Middle frontal gyrus (tissue), 1 donor: ENCODE results near the gene CD200R1L.

Experiments used
- DNase-seq: peaks from one replicate; pipeline ENCODE4 v3.0.0-alpha.2; 2015; ENCODE audit warnings: low spot score; ENCODE audit errors: extremely low spot score

Gene CD200R1L

GRCh38 chr3:112791736-112792135 is 54.9 kb downstream of the CD200R1L start:
- DNase-seq: no peak

GRCh38 chr3:112789787-112790186 is 56.9 kb downstream of the CD200R1L start:
- DNase-seq: no peak

- DNase-seq: no peak
These were observed 59.6 kb downstream of the CD200R1L start for GRCh38 chr3:112786881-112787579.

- DNase-seq: no peak
These were observed 60.6 kb downstream of the CD200R1L start for GRCh38 chr3:112786002-112786590.

- no peak for DNase-seq
These were observed 61.2 kb downstream of the CD200R1L start for GRCh38 chr3:112785321-112786001.

GRCh38 chr3:112782491-112782890 is 64.2 kb downstream of the CD200R1L start:
- DNase-seq: no peak

GRCh38 chr3:112781599-112781998 is 65.1 kb downstream of the CD200R1L start:
- DNase-seq: no peak

- no peak for DNase-seq
These were observed 66.8 kb downstream of the CD200R1L start for GRCh38 chr3:112779558-112780480.

GRCh38 chr3:112779011-112779410 is 67.7 kb downstream of the CD200R1L start:
- no peak for DNase-seq

- DNase-seq: no peak
These were observed 68.2 kb downstream of the CD200R1L start for GRCh38 chr3:112778353-112778948.

GRCh38 chr3:112777811-112778210 is 68.9 kb downstream of the CD200R1L start:
- no peak for DNase-seq

GRCh38 chr3:112776836-112777235 is 69.8 kb downstream of the CD200R1L start:
- DNase-seq: no peak

- DNase-seq: no peak
These were observed 70.7 kb downstream of the CD200R1L start for GRCh38 chr3:112776000-112776399.

GRCh38 chr3:112775011-112775742 is 71.5 kb downstream of the CD200R1L start:
- DNase-seq: no peak

- no peak for DNase-seq
These were observed 72.3 kb downstream of the CD200R1L start for GRCh38 chr3:112774293-112774926.

- DNase-seq: no peak
These were observed 72.8 kb downstream of the CD200R1L start for GRCh38 chr3:112773864-112774263.

GRCh38 chr3:112770951-112771350 is 75.7 kb downstream of the CD200R1L start:
- no peak for DNase-seq

- DNase-seq: no peak
These were observed 76.5 kb downstream of the CD200R1L start for GRCh38 chr3:112770032-112770626.

GRCh38 chr3:112769286-112769978 is 77.2 kb downstream of the CD200R1L start:
- no peak for DNase-seq
